Stomach smooth muscle (tissue), 2 donors: Measurements from ENCODE around the gene NRF1.
"Not testable (repeated sequence)": the region's sequence is repeated elsewhere in the genome, so short reads cannot be mapped to it uniquely, and the experiment has no call there.

Experiments used
- H3K27ac ChIP-seq: one replicate; pipeline ENCODE4 v1.7.0; 2013; ENCODE audit warnings: mild to moderate bottlenecking, low read length, inconsistent platforms
- H3K27me3 ChIP-seq, 2 donors: one replicate each; pipeline ENCODE4 v1.7.0; 2013; ENCODE audit warnings: low read length in 2 of 2; ENCODE audit not compliant: insufficient read depth in 2 of 2, control insufficient read depth in 1 of 2
- H3K36me3 ChIP-seq, 2 donors: one replicate each; pipeline ENCODE4 v1.7.0; 2013; ENCODE audit warnings: low read length in 2 of 2; ENCODE audit not compliant: control insufficient read depth in 2 of 2, insufficient read depth in 2 of 2
- H3K4me1 ChIP-seq: one replicate; pipeline ENCODE4 v1.7.0; 2013; ENCODE audit warnings: low read length; ENCODE audit not compliant: control insufficient read depth, insufficient read depth
- H3K4me3 ChIP-seq, 2 donors: one replicate each; pipeline ENCODE4 v1.7.0; 2013; ENCODE audit warnings: low read length in 2 of 2
- H3K9ac ChIP-seq, 2 donors: one replicate each; pipeline ENCODE4 v1.7.0; 2013; ENCODE audit warnings: low read length in 2 of 2, mild to moderate bottlenecking in 1 of 2
- H3K9me3 ChIP-seq, 2 donors: one replicate each; pipeline ENCODE4 v1.7.0; 2013; ENCODE audit warnings: low read length in 2 of 2; ENCODE audit not compliant: control insufficient read depth in 2 of 2
- donor health status: healthy.
- donor health status: Pancreatic carcinoma.

The NRF1 gene

DNA sequence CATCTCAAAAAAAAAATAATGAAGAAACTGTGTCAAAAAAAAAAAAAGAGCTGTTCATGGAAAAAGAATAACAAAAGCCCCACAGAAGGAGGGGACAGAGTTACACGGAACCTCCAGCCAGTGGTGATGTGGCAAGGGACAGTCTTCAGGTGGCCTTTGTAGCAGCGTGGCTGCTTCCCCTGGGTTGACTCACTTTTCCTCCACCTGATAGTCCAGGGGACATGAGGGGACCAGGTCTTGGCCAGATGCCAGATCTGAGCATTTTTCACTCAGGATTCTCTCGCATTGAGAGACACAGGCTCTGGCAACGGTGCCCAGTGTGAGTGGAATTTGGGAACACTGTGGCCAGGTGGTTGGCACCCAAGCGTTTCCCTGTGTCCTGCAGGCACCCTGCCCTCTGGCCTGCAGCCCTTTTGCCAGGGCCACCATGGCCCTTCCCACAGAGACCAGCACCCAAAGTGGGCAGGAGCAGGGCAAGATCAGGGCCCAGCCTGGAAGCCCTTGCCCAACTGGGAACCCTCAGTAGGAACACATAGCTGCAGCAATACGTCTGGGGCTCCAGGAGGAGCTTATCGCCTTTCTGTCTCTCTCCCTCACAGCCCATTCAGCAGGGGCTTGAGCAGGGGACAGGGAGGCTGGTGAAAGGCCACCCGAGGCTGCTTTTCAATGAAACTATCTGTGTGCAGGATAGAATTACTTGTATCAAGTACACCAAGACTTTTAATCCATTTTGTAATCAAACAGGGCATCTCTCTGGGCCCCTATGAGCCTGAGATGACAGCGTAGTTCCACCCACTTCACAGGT is 182.2 kb downstream of the NRF1 start:
- Histone ChIP-seq H3K27me3 (peaks cover 0 to 5% of the 10 kb centered on the region in 2 donors), H3K27ac (no peak overlapping the region), H3K36me3 (no peaks in the 10 kb centered on the region), H3K9me3 (no peaks in the 10 kb centered on the region), H3K9ac (no peak overlapping the region), H3K4me3 (no peak overlapping the region), H3K4me1 (no peaks in the 10 kb centered on the region)

DNA sequence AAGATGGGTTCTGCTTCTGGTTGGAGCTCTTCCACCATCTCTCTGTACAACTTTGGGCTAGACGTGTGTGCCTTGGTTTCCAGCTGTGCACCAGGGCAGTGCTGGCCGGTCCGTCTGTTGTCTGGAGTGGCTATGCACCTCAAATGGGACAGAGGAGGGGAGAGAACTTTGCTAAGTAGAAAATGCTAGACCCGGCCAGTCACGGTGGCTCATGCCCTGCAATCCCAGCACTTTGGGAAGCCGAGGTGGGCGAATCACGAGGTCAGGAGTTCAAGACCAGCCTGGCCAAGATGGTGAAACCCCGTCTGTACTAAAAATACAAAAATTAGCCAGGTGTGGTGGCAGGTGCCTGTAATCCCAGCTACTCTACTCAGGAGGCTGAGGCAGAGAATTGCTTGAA is 182.9 kb downstream of the NRF1 start:
- H3K4me3 ChIP-seq: not testable (repeated sequence)

DNA sequence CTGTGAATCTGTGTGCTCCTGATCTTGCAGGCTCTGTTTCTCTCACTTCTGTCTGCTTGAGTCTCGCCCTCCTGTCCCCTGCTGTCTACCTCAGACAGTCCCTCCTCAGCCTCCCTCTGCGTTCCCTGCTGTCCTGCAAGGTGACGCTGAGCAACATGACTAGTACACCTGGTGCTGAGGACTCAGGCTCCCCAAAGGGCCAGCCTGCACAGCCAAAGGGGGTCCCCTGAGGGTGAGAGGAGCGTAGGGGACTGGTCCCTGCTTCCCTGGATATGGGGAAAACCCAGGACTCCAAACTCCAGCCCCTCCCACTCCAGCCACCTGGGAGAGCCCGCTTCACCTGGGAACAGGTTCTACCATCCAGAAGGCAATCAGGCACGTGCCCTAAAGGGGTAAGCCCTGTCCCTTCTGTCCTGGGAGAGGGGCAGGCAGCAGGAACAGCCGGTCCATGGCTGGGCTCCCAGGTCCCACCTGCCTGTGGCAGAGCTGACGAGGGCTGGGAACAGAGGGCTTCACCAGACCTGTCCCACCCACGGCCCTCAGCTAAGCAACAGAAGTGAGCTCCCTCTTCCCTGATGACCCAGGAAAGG is 184.8 kb downstream of the NRF1 start:
- Histone ChIP-seq H3K4me1 (no peaks in the 10 kb centered on the region), H3K4me3 (no peak overlapping the region), H3K27ac (no peak overlapping the region), H3K9ac (no peak overlapping the region), H3K36me3 (no peaks in the 10 kb centered on the region), H3K27me3 (peaks cover 0 to 1% of the 10 kb centered on the region in 2 donors), H3K9me3 (no peaks in the 10 kb centered on the region)

More for the DNA sequence above, 182.9 kb downstream of the NRF1 start:
- not testable (repeated sequence) for H3K9ac ChIP-seq, H3K27ac ChIP-seq, H3K27me3 ChIP-seq, H3K36me3 ChIP-seq, H3K9me3 ChIP-seq, H3K4me1 ChIP-seq

DNA sequence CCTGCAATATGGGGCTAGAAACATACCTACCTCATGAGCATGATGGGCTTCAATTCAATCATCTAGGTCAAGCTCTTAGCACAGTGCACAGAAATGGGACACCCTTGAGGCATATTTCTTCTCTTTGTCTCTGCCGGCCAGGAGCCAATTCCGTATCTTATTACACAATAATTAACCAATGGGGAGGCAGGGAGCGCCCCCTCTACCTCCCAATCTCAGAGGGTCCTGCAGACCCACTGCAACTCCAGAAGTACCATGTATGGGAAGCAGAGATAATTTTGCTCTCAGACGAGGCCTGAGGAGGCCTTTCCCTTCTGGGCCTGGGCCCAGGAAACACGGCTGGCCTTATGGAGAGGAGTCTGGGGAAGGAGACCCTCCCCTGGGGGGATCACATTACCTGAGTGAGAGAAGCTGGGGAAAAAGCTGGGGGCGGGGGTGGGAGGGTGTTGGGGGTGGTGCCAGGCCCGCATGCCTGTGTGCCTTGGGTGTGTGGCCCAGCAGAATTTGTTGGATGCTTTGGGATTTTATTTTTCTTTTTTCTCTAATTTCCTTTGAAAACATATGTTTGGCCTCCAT is 185.8 kb downstream of the NRF1 start:
- H3K9ac ChIP-seq: no peak overlapping the region

DNA sequence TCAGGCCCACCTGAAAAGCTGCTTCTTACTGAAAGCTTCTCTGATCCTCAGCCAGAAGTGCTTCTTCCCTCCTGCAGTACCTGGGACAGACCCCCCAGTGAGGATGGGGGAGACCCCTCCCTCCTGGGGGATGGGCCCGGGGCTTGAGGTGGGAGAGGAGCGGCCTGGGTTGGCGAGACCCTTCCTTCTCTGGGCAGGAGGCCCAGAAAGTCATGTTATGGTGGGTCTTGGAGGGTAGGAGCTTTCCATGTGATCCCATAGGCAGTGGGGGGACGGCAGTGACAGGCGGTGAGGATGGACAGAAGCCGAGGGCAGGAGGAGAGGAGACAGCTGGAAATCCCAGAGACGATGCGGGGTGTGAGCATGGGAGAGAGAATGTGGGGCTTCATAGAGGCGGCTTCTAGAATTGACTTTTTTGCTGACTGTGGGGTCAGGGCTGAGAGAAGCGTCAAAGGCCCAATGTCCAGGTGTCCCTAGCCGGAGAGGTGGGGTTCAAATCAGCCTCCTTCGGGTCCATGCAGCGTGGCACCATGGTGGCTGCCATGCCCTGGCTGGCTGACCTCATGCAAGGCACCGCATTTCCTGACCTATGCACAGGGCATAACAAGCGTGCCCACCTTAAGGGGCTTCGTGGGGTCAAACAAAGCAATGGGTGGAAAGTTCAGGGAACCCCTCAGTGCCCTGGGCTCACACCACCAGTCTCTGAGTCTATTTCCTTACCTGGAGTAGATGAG is 187.3 kb downstream of the NRF1 start:
- Histone ChIP-seq H3K9me3 (no peaks in the 10 kb centered on the region), H3K4me1 (no peaks in the 10 kb centered on the region), H3K27ac (no peak overlapping the region), H3K36me3 (no peaks in the 10 kb centered on the region), H3K4me3 (no peak overlapping the region), H3K9ac (no peak overlapping the region), H3K27me3 (peaks cover 0 to 4% of the 10 kb centered on the region in 2 donors)

More for the DNA sequence above, 185.8 kb downstream of the NRF1 start:
- no peaks in the 10 kb centered on the region for H3K36me3 ChIP-seq
- no peaks in the 10 kb centered on the region for H3K4me1 ChIP-seq
- no peaks in the 10 kb centered on the region for H3K9me3 ChIP-seq
- H3K4me3 ChIP-seq: no peak overlapping the region
- no peak overlapping the region for H3K27ac ChIP-seq
- H3K27me3 ChIP-seq: peaks cover 0 to 4% of the 10 kb centered on the region in 2 donors

DNA sequence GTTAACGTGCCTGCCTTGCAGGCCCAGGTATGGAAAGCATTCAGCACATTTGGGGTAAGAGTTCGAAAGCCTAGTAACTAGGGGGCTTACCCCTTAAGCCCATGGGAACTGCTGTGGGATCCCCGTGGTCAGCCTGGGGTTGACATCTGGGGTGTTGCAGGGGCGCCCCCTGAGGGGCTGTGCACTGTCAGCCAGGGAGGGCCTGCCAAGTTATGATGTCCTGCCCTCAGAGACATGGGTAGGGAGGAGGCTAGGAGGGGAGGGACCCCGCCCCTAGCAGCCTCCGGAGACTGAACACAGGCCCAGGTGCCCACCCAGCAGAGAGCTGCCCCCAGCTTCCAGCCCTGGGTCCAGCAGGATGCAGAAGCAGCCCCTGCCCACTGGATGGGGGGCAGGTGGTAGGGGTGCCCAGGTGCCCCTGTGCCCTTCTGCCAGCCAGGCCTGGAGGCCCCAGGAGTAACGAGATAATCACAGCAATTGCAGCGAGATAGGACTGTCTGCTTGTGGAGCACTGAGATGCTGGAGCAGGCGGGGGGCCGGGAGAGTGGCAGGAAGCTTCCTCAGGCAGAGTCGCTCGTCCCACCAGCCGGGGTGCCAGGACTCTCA is 187.9 kb downstream of the NRF1 start:
- Histone ChIP-seq H3K4me1 (no peaks in the 10 kb centered on the region), H3K4me3 (no peak overlapping the region), H3K27ac (no peak overlapping the region), H3K9ac (no peak overlapping the region), H3K36me3 (no peaks in the 10 kb centered on the region), H3K27me3 (peaks cover 0 to 4% of the 10 kb centered on the region in 2 donors), H3K9me3 (no peaks in the 10 kb centered on the region)

DNA sequence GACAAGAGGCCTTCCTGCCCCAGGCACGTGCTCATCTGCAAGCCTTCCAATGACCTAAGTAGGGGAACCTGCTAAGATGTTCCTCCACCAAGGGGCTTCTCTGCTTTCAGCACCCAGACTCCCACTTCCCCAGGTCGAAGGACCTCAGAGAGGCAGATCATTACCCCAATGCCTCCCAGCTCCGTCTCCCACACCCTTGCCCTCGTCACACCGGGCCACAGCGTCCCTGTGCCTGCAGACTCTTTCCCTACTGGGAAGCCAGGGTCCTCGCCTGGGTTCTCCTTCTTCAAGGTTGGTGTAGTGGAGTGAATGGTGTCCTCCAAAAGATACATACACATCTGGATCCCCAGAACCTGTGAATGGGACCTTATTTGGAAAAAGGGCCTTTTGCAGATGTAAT is 189.4 kb downstream of the NRF1 start:
- Histone ChIP-seq H3K9me3 (no peaks in the 10 kb centered on the region), H3K27ac (no peak overlapping the region), H3K36me3 (no peaks in the 10 kb centered on the region), H3K9ac (no peak overlapping the region), H3K4me3 (no peak overlapping the region), H3K4me1 (no peaks in the 10 kb centered on the region), H3K27me3 (peaks cover 0 to 6% of the 10 kb centered on the region in 2 donors)

DNA sequence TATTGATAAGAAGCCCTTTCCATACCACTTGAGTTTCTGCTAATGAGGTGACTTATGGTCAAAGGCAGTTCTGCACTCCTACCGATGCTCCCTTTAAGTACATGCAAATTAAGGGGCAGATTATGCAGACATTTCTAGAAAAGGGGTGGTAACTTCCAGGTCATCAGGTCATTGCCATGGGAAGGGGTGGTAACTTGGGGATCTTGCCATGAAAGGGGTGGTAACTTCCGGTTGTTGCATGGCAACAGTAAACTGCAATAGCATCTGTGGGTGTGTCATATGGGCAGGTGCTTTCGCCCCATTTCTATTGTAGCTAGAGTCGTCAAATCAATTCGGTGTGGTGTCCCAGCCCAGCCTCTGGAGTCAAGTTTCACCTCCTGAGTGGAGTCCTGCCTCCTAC is 190.4 kb downstream of the NRF1 start:
- Histone ChIP-seq H3K36me3 (no peaks in the 10 kb centered on the region), H3K4me3 (no peak overlapping the region), H3K9ac (no peak overlapping the region), H3K27me3 (peaks cover 0 to 6% of the 10 kb centered on the region in 2 donors), H3K9me3 (no peaks in the 10 kb centered on the region), H3K4me1 (no peaks in the 10 kb centered on the region), H3K27ac (no peak overlapping the region)

DNA sequence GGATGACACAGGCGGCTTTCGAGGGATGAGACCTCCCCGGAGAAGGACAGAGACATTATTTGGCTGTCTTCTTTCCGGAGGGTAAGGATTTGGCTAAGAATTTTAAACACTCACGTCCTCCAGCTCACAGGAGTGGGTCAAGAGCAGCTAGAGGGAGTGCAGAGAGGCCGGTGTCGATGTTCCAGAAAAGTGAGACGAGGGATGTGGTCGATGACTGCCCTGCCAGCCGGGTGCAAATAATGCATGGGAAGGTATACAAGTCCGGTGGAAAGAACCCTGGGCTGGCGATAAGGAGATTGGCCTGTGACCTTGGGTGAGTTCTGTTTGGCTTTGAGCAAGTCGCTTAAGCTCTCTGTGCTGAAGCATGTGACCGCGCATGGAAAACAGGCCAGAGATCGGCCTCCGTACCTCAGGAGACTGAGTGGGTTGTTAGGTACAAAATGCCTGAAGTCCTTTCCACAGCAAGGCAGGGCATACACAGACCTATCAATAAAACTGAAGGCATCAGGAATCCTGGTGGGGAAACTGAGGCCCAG is 192.1 kb downstream of the NRF1 start:
- no peak overlapping the region for H3K4me3 ChIP-seq
- H3K27me3 ChIP-seq: peaks cover 0 to 6% of the 10 kb centered on the region in 2 donors
- H3K9me3 ChIP-seq: no peaks in the 10 kb centered on the region
- H3K36me3 ChIP-seq: no peaks in the 10 kb centered on the region
- H3K4me1 ChIP-seq: no peaks in the 10 kb centered on the region
- no peak overlapping the region for H3K27ac ChIP-seq
- H3K9ac ChIP-seq: no peak overlapping the region
